AG04449 (cell line): ENCODE data around the gene SLC27A2.

Experiments
- CTCF ChIA-PET: fragments of 350-600 bp; formaldehyde crosslinking; extraction: SDS; loops from one replicate; lab custom pipeline; 2021; ENCODE audit warnings: antibody characterized with exemption; lab: Yijun Ruan, JAX
- POLR2A ChIA-PET: fragments of 400-600, 350-600 bp; formaldehyde crosslinking; extraction: SDS; loops from one replicate; lab custom pipeline; 2020; ENCODE audit warnings: antibody characterized with exemption, inconsistent platforms; lab: Yijun Ruan, JAX
- DNase-seq: peaks from one replicate; pipeline ENCODE4 v3.0.0-alpha.2; 2010; ENCODE audit warnings: low read depth, low spot score
- H3K4me3 ChIP-seq: 2 replicates; pipeline ENCODE4 v1.5.1; 2011; ENCODE audit warnings: low read depth, mild to moderate bottlenecking, control low read depth, low read length
- CTCF ChIP-seq: IDR thresholded peaks from one replicate; pipeline ENCODE4 v1.5.1; 2011; ENCODE audit warnings: mild to moderate bottlenecking, moderate library complexity, low read length, control low read depth, inconsistent platforms; ENCODE audit not compliant: insufficient read depth; ENCODE audit errors: missing control alignments

Gene SLC27A2

DNA sequence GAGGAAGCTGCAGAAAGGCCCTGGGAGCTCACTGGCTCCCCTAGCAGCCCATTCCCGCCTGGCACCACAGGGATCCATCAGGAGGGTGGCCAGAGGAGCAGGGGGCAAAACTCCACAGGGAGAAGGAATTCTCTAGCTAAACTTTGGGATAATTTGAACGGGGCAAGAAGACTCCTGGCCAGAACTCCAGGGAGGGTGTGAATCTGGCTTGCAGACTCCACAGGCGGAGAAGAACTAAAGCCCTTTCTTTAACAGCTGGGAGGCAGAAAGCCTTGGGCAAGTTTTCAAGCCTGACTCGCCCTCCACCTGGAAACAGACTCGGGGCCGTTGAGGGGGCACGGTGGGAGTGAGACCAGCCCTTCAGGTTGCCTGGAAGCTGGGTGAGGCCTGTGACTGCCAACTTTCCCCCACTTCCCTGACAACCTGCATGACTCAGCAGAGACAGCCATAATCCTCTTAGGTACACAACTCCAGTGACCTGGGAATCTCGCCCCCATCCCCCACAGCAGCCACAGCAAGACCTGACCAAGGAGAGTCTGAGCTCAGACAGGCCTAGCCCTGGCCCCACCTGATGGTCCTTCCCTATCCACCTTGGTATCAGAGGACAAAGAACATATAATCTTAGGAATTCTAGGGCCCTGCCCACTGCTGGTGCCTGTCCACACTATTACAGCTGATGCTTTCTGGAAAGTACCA lies 28.6 kb downstream of the SLC27A2 start:
- TF ChIP-seq CTCF, result no peak
- H3K4me3 ChIP-seq, result no peak overlapping the region
- ChIA-PET POLR2A (no interaction called here), CTCF (no interaction called here)
- no peak for DNase-seq

DNA sequence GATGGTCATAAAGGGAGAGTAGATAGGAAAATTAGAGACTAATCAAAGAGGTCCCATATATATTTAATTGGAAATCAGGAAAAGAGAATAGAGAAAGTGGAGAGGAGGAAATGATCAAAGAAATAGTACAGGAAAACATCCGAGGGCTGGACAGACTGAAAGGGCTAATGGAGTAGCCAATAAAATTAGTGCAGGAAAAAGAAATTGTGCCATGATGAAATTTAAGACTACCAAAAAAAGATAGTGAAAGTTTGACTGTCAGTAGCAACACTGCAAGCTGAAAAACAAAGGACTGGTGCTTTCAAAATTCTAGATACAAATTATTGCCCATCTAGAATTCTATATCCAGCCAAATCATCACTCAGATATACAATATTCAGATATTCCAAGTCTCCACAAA lies 36.3 kb downstream of the SLC27A2 start:
- DNase-seq, result no peak
- CTCF ChIA-PET, result no interaction called here
- POLR2A ChIA-PET, result no interaction called here
- no peak for TF ChIP-seq CTCF
- no peak overlapping the region for H3K4me3 ChIP-seq

DNA sequence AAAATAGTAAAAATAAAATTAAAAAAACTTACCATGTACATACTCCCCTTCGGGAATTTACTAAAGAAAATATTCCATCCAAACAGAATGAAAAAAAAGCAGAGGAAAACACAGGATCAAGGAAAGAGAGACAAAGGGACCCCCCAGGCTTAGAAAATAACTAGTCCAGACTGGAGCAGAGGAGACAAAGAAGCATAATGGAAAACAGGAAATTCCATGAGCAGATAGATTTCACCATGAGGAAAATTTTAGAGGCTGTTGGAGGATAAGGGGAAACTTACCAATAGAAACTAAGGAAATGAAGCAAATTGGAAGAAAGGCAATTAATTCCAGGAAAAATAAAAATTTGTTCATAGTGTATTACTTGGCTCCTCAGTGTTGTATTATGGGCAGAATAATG lies 36.7 kb downstream of the SLC27A2 start:
- no peak for TF ChIP-seq CTCF
- CTCF ChIA-PET, result interaction anchor here (0.7 kb wide), 1 partner anchor 32 kb away, joined by 3 read pairs; no protein-coding TSS in a partner anchor
- POLR2A ChIA-PET, result no interaction called here
- H3K4me3 ChIP-seq, result no peak overlapping the region
- no peak for DNase-seq

DNA sequence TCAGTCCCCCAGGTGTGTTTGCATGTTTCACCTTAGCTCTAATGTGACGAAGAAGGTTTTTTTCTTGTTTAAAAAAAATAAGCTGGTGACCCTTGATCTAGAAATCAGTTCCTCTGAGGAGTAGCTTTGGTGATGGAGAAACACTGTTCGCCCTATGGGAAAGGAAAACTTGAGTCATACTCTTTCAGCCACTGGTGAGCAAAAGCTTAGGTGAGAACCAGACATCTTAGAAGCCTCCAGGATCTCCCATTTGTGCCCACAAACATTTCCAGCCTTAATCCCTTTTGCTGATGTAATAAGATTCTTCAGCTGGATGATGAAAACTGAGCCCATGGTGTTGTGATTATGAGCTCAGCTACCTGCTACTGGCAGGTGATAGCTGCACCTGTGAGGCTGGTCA lies 37.8 kb downstream of the SLC27A2 start:
- ChIA-PET POLR2A (no interaction called here), CTCF (interaction anchor here (1.0 kb wide), 1 partner anchor 38 kb away, joined by 3 read pairs; no protein-coding TSS in a partner anchor)
- no peak overlapping the region for H3K4me3 ChIP-seq
- no peak for TF ChIP-seq CTCF
- peak; percentile 12 for DNase-seq

DNA sequence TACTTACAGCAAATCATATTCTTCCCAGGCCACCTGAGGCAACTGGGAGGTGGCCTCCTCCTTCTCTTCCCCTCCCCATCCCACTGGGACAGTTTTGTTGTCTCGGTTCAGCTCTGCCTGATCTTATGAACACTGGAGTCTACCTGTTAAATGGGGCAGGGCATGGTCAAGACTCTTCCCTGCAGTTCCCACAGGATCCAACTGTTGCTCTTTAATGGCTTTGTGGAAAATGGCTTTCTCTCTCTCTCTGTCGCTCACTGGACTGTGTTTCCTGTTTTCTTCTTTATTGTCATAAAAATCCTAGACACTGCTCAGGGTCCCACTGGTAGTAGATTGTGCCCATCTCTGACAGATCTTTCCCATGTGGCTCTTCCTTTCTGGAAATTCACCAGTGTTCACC lies 40.2 kb downstream of the SLC27A2 start:
- TF ChIP-seq CTCF, result no peak
- H3K4me3 ChIP-seq, result no peak overlapping the region
- ChIA-PET POLR2A (no interaction called here), CTCF (no interaction called here)
- DNase-seq, result no peak

- POLR2A ChIA-PET, result no interaction called here
Measured at GRCh38 chr15:50224606-50225005, 42.6 kb downstream of the SLC27A2 start.

More at GRCh38 chr15:50224606-50225005, 42.6 kb downstream of the SLC27A2 start:
- H3K4me3 ChIP-seq, result no peak overlapping the region
- TF ChIP-seq CTCF, result no peak
- DNase-seq, result no peak
- CTCF ChIA-PET, result interaction anchor here (1.3 to 1.7 kb wide), 2 partner anchors 16 to 91 kb away, joined by 3 to 6 read pairs; no protein-coding TSS in a partner anchor
